Astrocyte (in vitro differentiated cells and primary cell): Measurements from ENCODE around the gene SORBS2.

ENCODE experiments used
- CTCF ChIP-seq: IDR thresholded peaks from 2 replicates; pipeline ENCODE4 v1.5.1; 2011; ENCODE audit warnings: low read depth, mild to moderate bottlenecking, inconsistent platforms, low read length, moderate library complexity; ENCODE audit not compliant: insufficient read depth
- EZH2 ChIP-seq: IDR thresholded peaks from 2 replicates; pipeline ENCODE4 v1.6.1; 2012; ENCODE audit warnings: mild to moderate bottlenecking, low read length, inconsistent platforms; ENCODE audit not compliant: insufficient read depth

GRCh38 chr4:185708348-185708747, 103.6 kb downstream of the SORBS2 start:
- no peak for TF ChIP-seq CTCF
- no peak for TF ChIP-seq EZH2
